GM18861 (cell line): ENCODE measurements around the gene PXDC1.
"Not testable (repeated sequence)": the region's sequence is repeated elsewhere in the genome, so short reads cannot be mapped to it uniquely, and the experiment has no call there.

Experiments used
- ATAC-seq: cut with Tn5 transposase; IDR thresholded peaks from one replicate; pipeline ENCODE4 v1.9.1; 2021; ENCODE audit not compliant: unreplicated experiment

Gene PXDC1

GRCh38 chr6:3735029-3735605, 16.4 kb downstream of the PXDC1 start:
- ATAC-seq = no peak

GRCh38 chr6:3734023-3734422, 17.5 kb downstream of the PXDC1 start:
- no peak for ATAC-seq

- ATAC-seq = no peak
These were observed 18.1 kb downstream of the PXDC1 start for GRCh38 chr6:3733321-3733925.

GRCh38 chr6:3732345-3733141, 19.0 kb downstream of the PXDC1 start:
- ATAC-seq = no peak

DNA sequence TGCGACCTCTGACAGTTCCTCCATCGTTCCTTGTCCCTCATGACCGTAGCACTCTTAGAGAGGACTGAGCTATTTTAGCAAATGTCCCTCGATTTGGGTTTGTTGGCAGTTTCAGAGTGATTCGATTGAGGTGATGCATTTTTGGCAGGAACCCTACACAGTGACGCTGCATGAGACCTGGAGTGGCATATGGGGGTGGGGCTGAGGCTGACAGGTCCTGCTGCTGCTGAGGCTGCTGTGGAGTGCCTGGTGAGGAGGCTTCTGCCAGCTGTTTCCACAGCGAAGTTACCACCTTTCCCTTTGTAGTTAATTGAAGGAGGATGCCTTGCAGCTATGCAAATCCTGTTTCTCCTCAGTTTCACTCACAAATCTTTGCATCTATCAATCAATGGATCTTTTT, 19.8 kb downstream of the PXDC1 start:
- no peak for ATAC-seq

DNA sequence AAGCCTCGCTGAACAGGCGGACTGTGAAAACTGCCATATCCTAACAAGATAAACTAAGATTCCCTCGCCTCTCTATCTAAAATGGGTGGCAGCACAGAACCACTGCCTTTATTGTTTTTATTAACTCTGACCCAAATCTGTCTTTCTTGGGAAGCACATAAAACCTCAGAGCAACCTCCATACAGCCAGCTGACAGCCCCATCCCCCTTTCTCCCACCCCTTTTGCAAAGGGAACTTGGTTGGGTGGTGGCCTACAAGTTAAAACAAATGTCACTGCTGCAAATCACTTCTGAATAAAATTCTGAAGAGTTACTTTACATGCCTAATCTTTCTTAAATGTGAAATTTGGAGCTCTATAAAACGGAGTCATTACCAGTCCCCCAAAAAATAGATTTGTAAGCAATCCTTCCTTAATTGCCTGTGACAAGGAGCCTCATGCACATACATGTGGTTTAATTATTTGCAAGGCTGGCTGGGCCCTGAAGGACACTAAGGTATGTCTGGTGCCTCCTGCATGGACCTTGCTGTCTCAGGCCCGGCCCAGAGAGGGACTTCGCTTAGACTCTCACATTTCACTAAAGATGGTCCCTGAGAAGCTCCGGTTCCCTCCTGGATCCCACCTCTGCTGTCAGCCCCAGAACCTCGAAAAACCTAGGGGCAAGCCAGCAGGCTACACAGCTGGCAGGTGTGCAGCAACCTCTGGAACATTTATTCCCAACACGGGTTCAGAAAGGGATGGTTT, 21.7 kb downstream of the PXDC1 start:
- ATAC-seq = no peak

DNA sequence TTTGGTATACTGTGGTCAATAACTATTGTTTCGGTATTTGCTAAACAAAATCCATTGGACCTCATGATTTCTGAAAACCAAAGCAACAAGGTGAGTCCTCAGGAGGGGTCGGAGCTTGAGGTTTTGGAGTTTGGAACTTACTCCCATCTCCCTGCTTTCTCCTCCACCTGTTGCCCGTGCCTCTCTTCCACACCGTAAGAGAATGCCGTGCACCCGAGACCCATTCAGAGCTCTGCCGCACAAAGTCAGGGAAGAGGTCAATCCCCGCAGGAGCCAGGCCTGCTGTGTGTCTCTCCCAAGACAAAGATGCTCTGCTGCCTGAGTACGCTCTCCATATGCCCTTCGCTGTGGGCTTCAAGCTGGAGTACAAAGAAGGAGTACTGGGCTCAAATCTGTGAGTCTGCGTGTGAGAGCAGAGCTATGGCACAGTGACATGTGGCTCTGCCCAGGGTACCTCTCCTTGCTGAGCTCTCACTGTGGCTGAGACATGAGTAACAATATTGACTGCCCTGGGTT, 23.9 kb downstream of the PXDC1 start:
- no peak for ATAC-seq

DNA sequence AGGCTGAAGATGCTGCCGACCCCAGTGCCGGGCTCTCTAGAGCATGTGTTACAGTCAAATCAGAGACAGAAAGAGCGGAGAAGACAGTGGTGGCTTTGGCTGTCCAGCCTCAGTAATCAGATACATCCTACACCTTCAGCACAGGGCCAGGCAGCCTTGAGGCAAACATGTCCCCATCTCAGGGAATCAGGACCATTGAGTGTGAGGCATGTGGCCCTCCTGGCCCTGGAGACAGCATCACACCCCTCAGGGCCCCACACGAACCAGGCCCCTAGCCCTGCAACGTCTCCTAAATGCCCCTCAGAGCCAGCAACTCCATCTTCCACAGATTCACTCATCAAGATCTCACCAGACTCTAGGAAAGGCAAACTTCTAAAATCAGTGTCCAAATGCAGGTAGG, 24.5 kb downstream of the PXDC1 start:
- no peak for ATAC-seq

DNA sequence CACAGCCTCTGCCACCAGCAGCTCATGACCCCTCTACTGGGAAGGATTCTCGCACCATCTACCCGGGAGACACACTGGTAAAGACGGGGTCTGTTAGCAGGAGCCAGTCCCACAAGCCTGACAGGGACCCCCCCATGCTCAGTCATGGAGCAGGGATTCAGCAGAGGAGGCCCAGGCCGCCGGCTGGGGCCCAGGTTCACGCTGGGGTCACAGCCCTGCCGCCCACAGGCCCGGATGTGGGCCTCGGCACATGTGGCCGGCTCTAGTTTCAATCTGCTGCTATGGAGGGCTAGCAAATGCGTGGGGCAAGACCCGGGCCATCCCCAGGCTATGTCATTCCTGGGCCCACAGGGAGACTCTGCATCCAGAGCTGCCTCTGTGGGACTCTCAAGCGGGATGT, 25.1 kb downstream of the PXDC1 start:
- ATAC-seq = no peak

DNA sequence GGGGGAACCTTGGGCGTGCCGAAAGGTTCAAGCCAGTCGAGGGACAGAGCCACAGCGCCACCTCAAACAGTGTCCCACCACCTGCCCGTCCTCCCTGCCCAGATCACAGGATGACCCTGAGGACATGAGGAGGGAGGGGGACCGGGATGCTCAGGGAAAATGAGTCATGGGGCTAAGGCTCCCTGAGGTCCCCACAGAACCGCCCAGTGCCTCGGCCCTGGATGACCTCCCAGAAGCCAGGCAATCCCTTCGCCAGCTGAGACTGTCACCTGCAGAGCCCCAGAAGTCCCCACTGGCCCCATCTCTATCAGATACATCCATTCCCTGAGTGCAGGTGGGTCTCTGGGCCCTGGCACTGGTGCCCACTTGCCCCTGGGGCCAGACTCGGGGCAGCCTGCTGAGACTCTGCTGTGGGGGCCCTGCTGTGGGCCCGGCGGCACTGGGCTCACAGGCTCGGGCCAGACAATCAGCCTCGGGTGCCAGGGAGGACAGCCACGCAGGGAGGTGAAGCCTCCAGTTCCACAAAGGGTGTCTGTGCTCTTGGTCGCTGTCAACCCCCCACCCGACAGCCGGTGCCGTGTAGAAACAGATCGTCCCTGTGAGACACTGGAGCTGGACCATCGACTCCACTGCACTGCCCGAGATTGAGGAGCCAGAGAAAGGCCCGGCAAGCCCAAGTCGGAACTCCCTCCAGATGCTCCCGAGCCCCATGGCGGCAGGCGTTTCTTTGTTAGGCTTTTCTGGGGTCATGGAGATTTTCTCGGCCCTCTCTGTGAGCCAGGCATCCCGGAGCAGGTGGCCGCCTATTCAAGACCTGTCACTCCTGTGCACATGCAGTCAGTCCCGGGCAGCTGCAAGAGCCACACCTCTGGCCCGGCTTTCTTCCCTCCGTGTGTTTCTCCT, 26.1 kb downstream of the PXDC1 start:
- no peak for ATAC-seq

- ATAC-seq = no peak
These were observed 26.9 kb downstream of the PXDC1 start for GRCh38 chr6:3724451-3725144.

GRCh38 chr6:3723966-3724365, 27.5 kb downstream of the PXDC1 start:
- ATAC-seq = no peak

- ATAC-seq = no peak
These were observed 28.3 kb downstream of the PXDC1 start for GRCh38 chr6:3723251-3723650.

DNA sequence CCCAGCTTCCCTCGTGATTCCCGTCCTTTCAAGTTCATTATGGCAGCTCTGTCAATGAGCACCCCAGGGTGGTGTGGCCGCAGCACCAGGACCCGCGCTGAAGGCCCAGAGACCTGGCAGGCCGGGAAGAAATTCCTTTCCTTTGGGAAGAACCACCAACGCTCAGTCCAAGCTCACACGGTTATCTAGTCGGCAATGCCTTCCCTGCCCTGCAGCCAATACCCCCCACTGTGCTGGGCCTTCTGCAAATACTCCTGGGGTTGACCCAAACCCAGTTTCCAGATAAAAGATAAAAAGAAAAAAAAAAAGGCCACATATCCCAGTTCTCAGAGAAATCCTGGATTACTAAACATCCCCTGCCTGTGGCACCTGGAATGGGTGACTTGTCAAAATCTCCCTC, 28.7 kb downstream of the PXDC1 start:
- no peak for ATAC-seq

GRCh38 chr6:3721810-3722621, 29.5 kb downstream of the PXDC1 start:
- no peak for ATAC-seq

GRCh38 chr6:3720770-3721169, 30.7 kb downstream of the PXDC1 start:
- ATAC-seq = not testable (repeated sequence)

DNA sequence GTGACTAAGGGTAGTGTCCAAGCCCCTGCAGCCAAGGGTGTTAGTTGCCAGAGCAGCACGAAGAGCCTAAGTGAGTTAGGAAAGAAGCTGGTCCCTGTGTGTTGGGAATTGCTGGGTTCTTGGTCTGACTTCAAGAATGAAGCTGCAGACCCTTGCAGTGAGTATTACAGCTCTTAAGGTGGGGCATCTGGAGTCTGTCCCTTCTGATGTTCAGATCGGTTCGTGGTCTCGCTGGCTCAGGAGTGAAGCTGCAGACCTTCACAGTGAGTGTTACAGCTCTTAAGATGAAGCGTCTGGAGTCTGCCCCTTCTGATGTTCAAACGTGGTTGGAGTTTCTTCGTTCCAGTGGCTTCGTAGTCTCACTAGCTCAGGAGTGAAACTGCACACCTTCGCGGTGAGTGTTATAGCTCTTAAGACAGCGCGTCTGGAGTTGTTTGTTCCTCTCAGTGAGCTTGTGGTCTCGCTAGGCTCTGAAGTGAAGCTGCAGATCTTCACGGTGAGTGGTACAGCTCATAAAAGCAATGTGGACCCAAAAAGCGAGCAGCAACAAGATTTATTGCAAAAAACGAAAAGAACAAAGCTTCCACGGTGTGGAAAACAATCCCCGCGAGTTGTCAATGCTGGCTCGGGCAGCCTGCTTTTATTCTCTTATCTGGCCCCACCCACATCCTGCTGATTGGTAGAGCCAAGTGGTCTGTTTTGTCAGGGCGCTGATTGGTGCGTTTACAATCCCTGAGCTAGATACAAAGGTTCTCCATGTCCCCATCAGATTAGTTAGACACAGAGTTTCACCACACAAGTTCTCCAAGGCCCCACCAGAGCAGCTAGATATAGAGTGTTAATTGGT, 31.8 kb downstream of the PXDC1 start:
- ATAC-seq = no peak

DNA sequence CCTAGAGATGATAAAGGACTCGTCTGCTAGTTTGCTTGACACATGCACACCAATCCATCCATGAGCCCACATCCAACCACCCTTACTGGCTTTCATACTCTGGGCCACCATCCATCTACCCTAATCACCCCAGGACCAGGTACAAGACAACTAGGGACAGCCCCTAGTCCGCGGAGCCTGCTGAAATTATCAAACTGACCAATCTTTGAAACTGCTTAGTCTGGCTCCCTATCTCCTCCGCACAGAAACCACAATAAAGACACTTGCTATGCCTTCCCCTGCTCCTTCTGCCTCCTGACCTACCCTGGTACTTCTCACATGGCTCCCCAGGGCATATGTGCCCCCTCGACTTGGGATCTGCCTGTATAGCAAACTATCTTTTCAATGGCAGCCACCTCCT, 33.1 kb downstream of the PXDC1 start:
- ATAC-seq = no peak
